CD4-positive, alpha-beta T cell (primary cell): Measurements from ENCODE around the gene CTCFL. TPM values are rescaled to one million over a fixed set of nuclear protein-coding genes. Genes with fewer than 3 reads are reported as not detected.

Experiments used
- ATAC-seq: fragments of 200-7000 bp; cut with Tn5 transposase; one replicate; pipeline ENCODE4 v1.10.0; 2022; ENCODE audit warnings: mild to moderate bottlenecking; ENCODE audit not compliant: poor library complexity
- CTCF ChIA-PET: fragments of 350-600 bp; sonication (Branson Sonifier 250); formaldehyde crosslinking; loops from one replicate; lab custom pipeline; 2021; ENCODE audit warnings: antibody characterized with exemption, inconsistent platforms; lab: Charles Lee
- POLR2A ChIA-PET: fragments of 350-600 bp; sonication (Branson Sonifier 250); formaldehyde crosslinking; loops from one replicate; lab custom pipeline; 2021; ENCODE audit warnings: antibody characterized with exemption, inconsistent platforms; lab: Charles Lee
- DNase-seq, 14 experiments: peaks; one replicate each; pipeline ENCODE4 v3.0.0-alpha.2; 2013 to 2020; ENCODE audit warnings: mixed read lengths in 2 of 14
- H3K27ac ChIP-seq, 2 donors: one replicate each; pipeline versions ENCODE4 v1.5.1 to v1.7.0; 2013; ENCODE audit warnings: low read length in 2 of 2, low read depth in 1 of 2, mild to moderate bottlenecking in 1 of 2
- H3K27me3 ChIP-seq, 2 experiments: 1 replicate in 1 of 2; 2 replicates in 1 of 2; pipeline versions ENCODE4 v1.6.1 to v1.7.0; 2013; ENCODE audit warnings: low read length in 2 of 2, control low read depth in 1 of 2, mild to moderate bottlenecking in 1 of 2, moderate library complexity in 1 of 2; ENCODE audit not compliant: insufficient read depth in 2 of 2, control insufficient read depth in 1 of 2
- H3K36me3 ChIP-seq: one replicate; pipeline ENCODE4 v1.6.1; 2013; ENCODE audit warnings: low read length, control low read depth; ENCODE audit not compliant: insufficient read depth
- H3K4me1 ChIP-seq: one replicate; pipeline ENCODE4 v1.6.1; 2013; ENCODE audit warnings: low read length, control low read depth; ENCODE audit not compliant: insufficient read depth
- H3K4me3 ChIP-seq: one replicate; pipeline ENCODE4 v1.5.1; 2013; ENCODE audit warnings: mild to moderate bottlenecking, low read length, moderate library complexity
- H3K9me3 ChIP-seq, 2 experiments: 1 replicate in 1 of 2; 2 replicates in 1 of 2; pipeline versions ENCODE4 v1.6.1 to v1.7.0; 2013; ENCODE audit warnings: low read length in 2 of 2, mild to moderate bottlenecking in 2 of 2, control low read depth in 1 of 2, moderate library complexity in 1 of 2; ENCODE audit not compliant: control insufficient read depth in 1 of 2, insufficient read depth in 1 of 2
- H3K27ac Mint-ChIP-seq: one replicate; pipeline ENCODE4 v1.8.0; 2020; ENCODE audit warnings: mixed read lengths
- H3K27me3 Mint-ChIP-seq: one replicate; pipeline ENCODE4 v1.8.0; 2021; ENCODE audit warnings: mixed read lengths
- H3K36me3 Mint-ChIP-seq: one replicate; pipeline ENCODE4 v1.8.0; 2021; ENCODE audit warnings: low read depth, mixed read lengths
- H3K4me1 Mint-ChIP-seq: one replicate; pipeline ENCODE4 v1.8.0; 2021; ENCODE audit warnings: low read depth, mixed read lengths
- H3K4me3 Mint-ChIP-seq: one replicate; pipeline ENCODE4 v1.8.0; 2020; ENCODE audit warnings: mild to moderate bottlenecking, mixed read lengths
- H3K9me3 Mint-ChIP-seq: one replicate; pipeline ENCODE4 v1.8.0; 2020; ENCODE audit warnings: mixed read lengths
- intact Hi-C, 2 experiments: fragments of 100-400 bp; cut with DNase I in 1 of 2; cut with micrococcal nuclease in 1 of 2; formaldehyde crosslinking; loops; one replicate each; pipeline versions ENCODE4 v1.15.1 to v1.9.0; 2023 to 2025; cut with DNase I, micrococcal nuclease
- total RNA-seq, 174 experiments: library from RNA in 2 of 174; stranded (reverse) in 2 of 174; gene quantifications; one replicate each; pipeline ENCODE4 v1.2.3 and lab custom pipeline; 2021 to 2026
- TF ChIP-seq, protein P1 (sequence below): fragments of 200-600 bp; IDR thresholded peaks from one replicate; pipeline ENCODE4 v1.8.0; 2022; ENCODE audit warnings: antibody characterized with exemption, mild to moderate bottlenecking

CTCFL gene
- total RNA-seq, 2 experiments from 2014 or later, result not detected

DNA sequence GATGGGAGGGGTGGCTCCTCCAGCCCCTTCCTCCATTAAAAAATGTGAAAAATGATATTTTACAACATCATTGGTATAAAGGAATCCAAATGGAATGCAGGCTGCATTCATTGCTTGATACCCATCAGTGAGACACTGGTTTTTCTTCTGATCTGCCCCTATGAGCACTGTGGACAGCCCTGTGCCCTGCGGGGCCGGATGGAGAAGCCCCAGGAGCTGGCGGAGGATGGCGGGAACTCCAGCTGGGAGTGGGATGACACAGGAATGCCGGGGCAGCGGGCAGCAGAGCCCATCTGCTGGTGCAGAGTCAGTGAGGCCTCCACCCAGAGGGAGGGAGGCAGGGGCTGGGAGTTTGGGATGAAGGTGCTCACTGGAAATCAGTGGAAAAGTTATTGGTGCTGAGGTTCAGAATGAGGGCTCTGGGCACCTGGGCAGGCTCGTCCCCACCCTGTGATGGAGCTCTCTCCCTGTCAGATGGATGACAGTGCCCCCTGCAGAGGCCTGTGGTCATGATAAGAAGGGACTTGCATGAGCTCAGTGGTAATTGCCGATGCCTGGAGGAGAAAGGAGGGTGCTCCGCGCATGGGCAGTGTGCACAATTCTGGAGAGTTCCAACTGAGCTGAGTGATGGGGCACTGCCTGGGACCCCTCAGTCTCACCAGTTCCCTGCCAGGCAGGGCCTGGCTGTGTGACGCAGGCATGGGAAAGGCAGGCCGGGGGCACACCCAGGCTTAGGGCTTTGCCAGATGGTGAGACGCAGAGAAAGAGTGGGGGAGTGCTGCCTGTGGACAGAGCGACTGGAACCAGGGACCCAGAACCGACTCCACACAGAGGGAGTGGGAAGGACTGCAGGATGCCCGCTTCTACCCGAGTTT lies 23.2 kb downstream of the CTCFL start:
- Mint-ChIP-seq H3K9me3 (no peaks in the 10 kb centered on the region), H3K4me1 (peaks cover 7% of the 10 kb centered on the region), H3K4me3 (no peak overlapping the region), H3K36me3 (no peaks in the 10 kb centered on the region), H3K27me3 (peaks cover 58% of the 10 kb centered on the region), H3K27ac (no peak overlapping the region)
- DNase-seq, result no peak
- Histone ChIP-seq H3K36me3 (no peaks in the 10 kb centered on the region), H3K4me3 (no peak overlapping the region), H3K27me3 (peaks cover 16 to 20% of the 10 kb centered on the region in 2 experiments), H3K4me1 (peaks cover 9% of the 10 kb centered on the region), H3K9me3 (peaks cover 0 to 5% of the 10 kb centered on the region in 2 experiments), H3K27ac (no peak overlapping the region)
- ChIA-PET POLR2A (no interaction called here), CTCF (interaction anchor here (0.6 kb wide), 1 partner anchor 1176 kb away, joined by 3 read pairs; no protein-coding TSS in a partner anchor)
- TF ChIP-seq, protein P1, sequence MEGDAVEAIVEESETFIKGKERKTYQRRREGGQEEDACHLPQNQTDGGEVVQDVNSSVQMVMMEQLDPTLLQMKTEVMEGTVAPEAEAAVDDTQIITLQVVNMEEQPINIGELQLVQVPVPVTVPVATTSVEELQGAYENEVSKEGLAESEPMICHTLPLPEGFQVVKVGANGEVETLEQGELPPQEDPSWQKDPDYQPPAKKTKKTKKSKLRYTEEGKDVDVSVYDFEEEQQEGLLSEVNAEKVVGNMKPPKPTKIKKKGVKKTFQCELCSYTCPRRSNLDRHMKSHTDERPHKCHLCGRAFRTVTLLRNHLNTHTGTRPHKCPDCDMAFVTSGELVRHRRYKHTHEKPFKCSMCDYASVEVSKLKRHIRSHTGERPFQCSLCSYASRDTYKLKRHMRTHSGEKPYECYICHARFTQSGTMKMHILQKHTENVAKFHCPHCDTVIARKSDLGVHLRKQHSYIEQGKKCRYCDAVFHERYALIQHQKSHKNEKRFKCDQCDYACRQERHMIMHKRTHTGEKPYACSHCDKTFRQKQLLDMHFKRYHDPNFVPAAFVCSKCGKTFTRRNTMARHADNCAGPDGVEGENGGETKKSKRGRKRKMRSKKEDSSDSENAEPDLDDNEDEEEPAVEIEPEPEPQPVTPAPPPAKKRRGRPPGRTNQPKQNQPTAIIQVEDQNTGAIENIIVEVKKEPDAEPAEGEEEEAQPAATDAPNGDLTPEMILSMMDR, result no peak
- no peak for ATAC-seq
- intact Hi-C loops, result no loop called here

DNA sequence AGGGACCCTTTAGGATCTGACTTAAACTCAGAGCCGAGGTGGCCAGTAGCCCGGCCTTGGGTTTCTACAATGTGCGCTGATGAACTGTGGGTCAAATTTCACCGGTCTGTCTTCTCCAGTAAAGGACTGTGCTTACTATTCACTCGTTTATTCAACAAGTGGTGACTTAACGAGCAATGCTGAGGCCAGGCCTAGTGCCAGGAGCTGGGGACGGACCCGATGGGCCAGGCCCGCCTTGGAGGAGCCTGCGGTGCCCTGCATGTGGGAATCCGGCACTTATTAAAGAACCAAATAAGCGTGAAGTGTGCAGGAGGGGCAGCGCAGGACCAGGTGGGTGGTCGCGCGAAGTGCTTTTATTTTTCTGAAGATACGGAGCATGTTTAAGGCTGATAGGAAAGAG lies 24.0 kb downstream of the CTCFL start:
- no peak overlapping the region for H3K27ac ChIP-seq
- ChIA-PET CTCF (interaction anchor here (0.6 kb wide), 1 partner anchor 1177 kb away, joined by 3 read pairs; no protein-coding TSS in a partner anchor), POLR2A (no interaction called here)
- intact Hi-C loops, result no loop called here
- TF ChIP-seq, protein P1, result no peak
- ATAC-seq, result no peak
- peaks cover 9% of the 10 kb centered on the region for H3K4me1 ChIP-seq
- DNase-seq, result no peak
- Mint-ChIP-seq H3K4me1 (peaks cover 7% of the 10 kb centered on the region), H3K27me3 (peaks cover 63% of the 10 kb centered on the region), H3K9me3 (no peaks in the 10 kb centered on the region), H3K27ac (no peak overlapping the region), H3K4me3 (no peak overlapping the region), H3K36me3 (no peaks in the 10 kb centered on the region)
- H3K9me3 ChIP-seq, result peaks cover 0 to 5% of the 10 kb centered on the region in 2 experiments
- no peak overlapping the region for H3K4me3 ChIP-seq
- H3K36me3 ChIP-seq, result no peaks in the 10 kb centered on the region
- H3K27me3 ChIP-seq, result peaks cover 19 to 22% of the 10 kb centered on the region in 2 experiments

DNA sequence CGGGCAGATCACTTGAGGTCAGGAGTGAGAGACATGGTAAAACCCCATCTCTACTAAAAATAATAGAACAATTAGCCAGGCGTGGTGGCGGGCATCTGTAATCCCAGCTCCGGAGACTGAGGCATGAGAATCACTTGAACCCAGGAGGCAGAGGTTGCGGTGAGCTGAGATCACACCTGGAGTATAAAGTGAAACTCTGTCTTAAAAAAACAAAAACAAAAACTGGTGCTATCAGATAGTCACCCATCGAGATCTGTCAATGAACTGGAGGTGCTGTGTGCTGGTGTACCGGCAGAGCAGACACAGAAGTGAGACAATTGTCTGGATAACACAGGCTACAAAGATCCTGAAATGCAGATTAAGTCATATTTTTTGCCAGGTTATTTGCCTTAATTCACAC lies 24.7 kb downstream of the CTCFL start:
- Mint-ChIP-seq H3K27ac (no peak overlapping the region), H3K4me3 (no peak overlapping the region), H3K9me3 (no peaks in the 10 kb centered on the region), H3K27me3 (peaks cover 59% of the 10 kb centered on the region), H3K36me3 (no peaks in the 10 kb centered on the region), H3K4me1 (peaks cover 9% of the 10 kb centered on the region)
- CTCF ChIA-PET, result no interaction called here
- intact Hi-C loops, result no loop called here
- Histone ChIP-seq H3K9me3 (peaks cover 0 to 5% of the 10 kb centered on the region in 2 experiments), H3K27ac (no peak overlapping the region), H3K4me1 (peaks cover 13% of the 10 kb centered on the region), H3K4me3 (no peak overlapping the region), H3K27me3 (peaks cover 19 to 22% of the 10 kb centered on the region in 2 experiments), H3K36me3 (no peaks in the 10 kb centered on the region)
- POLR2A ChIA-PET, result no interaction called here
- DNase-seq, result no peak
- TF ChIP-seq, protein P1, result no peak
- no peak for ATAC-seq
